HepG2 (cell line): ENCODE results near the gene MLXIPL. TPM values are rescaled to one million over a fixed set of nuclear protein-coding genes. Genes with fewer than 3 reads are reported as not detected.

Experiments
- ARHGAP35 ChIP-seq: sonication (generic); formaldehyde crosslinking; IDR thresholded peaks from 2 replicates; pipeline ENCODE4 v1.9.0; 2022; ENCODE audit warnings: mild to moderate bottlenecking, inconsistent platforms, moderate library complexity, missing genetic modification reagents, borderline replicate concordance
- DMAP1 ChIP-seq: IDR thresholded peaks from 2 replicates; pipeline ENCODE4 v1.6.1; 2016
- EHMT2 ChIP-seq: fragments of 200-600 bp; sonication (generic); IDR thresholded peaks from 2 replicates; pipeline ENCODE4 v1.7.0; 2017; ENCODE audit warnings: antibody characterized with exemption, low read depth, low read length, borderline replicate concordance
- ELF1 ChIP-seq: sonication (generic); formaldehyde crosslinking; IDR thresholded peaks from 2 replicates; pipeline ENCODE4 v1.4.0; 2020; ENCODE audit warnings: missing genetic modification reagents
- FOXA1 ChIP-seq, 2 experiments: fragments of 450-650 bp in 1 of 2; sonication (generic) in 1 of 2; formaldehyde crosslinking in 1 of 2; IDR thresholded peaks; 2 replicates each; pipeline versions ENCODE4 v1.4.0 to v1.6.1; 2016 to 2020; ENCODE audit warnings: missing genetic modification reagents in 1 of 2
- HOXA3 ChIP-seq: sonication (generic); formaldehyde crosslinking; IDR thresholded peaks from 2 replicates; pipeline ENCODE4 v1.5.0; 2020; ENCODE audit warnings: missing genetic modification reagents
- HOXA5 ChIP-seq: sonication (generic); formaldehyde crosslinking; IDR thresholded peaks from 2 replicates; pipeline ENCODE4 v1.4.0; 2020; ENCODE audit warnings: missing genetic modification reagents
- HOXA7 ChIP-seq: sonication (generic); formaldehyde crosslinking; IDR thresholded peaks from 2 replicates; pipeline ENCODE4 v1.8.1; 2022; ENCODE audit warnings: mild to moderate bottlenecking, missing genetic modification reagents, moderate library complexity
- IKZF1 ChIP-seq: fragments of 450-650 bp; IDR thresholded peaks from 2 replicates; pipeline ENCODE4 v1.7.1; 2016
- KMT2A ChIP-seq: sonication (generic); formaldehyde crosslinking; IDR thresholded peaks from 2 replicates; pipeline ENCODE4 v1.4.0; 2020; ENCODE audit warnings: missing genetic modification reagents
- MXD4 ChIP-seq: IDR thresholded peaks from 2 replicates; pipeline ENCODE4 v1.6.1; 2016; ENCODE audit warnings: mild to moderate bottlenecking, missing biosample characterization, missing genetic modification reagents
- MYNN ChIP-seq: sonication (generic); formaldehyde crosslinking; IDR thresholded peaks from 2 replicates; pipeline ENCODE4 v1.4.0; 2020; ENCODE audit warnings: mild to moderate bottlenecking, low read depth, missing genetic modification reagents
- NCOA1 ChIP-seq: sonication (generic); formaldehyde crosslinking; IDR thresholded peaks from 2 replicates; pipeline ENCODE4 v1.9.0; 2021; ENCODE audit warnings: missing genetic modification reagents
- PHB2 ChIP-seq: fragments of 450-650 bp; IDR thresholded peaks from 2 replicates; pipeline ENCODE4 v1.6.1; 2018; ENCODE audit not compliant: partially characterized antibody
- SNRNP70 ChIP-seq: fragments of 200-400 bp; formaldehyde crosslinking; IDR thresholded peaks from 2 replicates; pipeline ENCODE4 v1.6.1; 2017; ENCODE audit warnings: mild to moderate bottlenecking, low read depth, low read length, moderate library complexity
- ZBTB1 ChIP-seq: sonication (generic); formaldehyde crosslinking; IDR thresholded peaks from 2 replicates; pipeline ENCODE4 v1.4.0; 2020; ENCODE audit warnings: missing genetic modification reagents, borderline replicate concordance
- ZKSCAN8 ChIP-seq: IDR thresholded peaks from 2 replicates; pipeline ENCODE4 v1.6.1; 2016; ENCODE audit warnings: borderline replicate concordance, missing genetic modification reagents, missing compliant biosample characterization
- ZNF24 ChIP-seq: fragments of 450-650 bp; IDR thresholded peaks from 2 replicates; pipeline ENCODE4 v1.6.1; 2017; ENCODE audit warnings: antibody characterized with exemption, mild to moderate bottlenecking
- ZNF674 ChIP-seq: sonication (generic); formaldehyde crosslinking; IDR thresholded peaks from 2 replicates; pipeline ENCODE4 v1.5.0; 2020; ENCODE audit warnings: low read depth, mild to moderate bottlenecking, missing genetic modification reagents
- ZNF724P ChIP-seq: sonication (generic); formaldehyde crosslinking; IDR thresholded peaks from 2 replicates; pipeline ENCODE4 v1.8.0; 2022; ENCODE audit warnings: missing genetic modification reagents, borderline replicate concordance
- ZNF792 ChIP-seq: IDR thresholded peaks from 2 replicates; pipeline ENCODE4 v1.6.1; 2016
- ZNF850 ChIP-seq: sonication (generic); formaldehyde crosslinking; conservative IDR thresholded peaks from 2 replicates; pipeline ENCODE4 v1.9.0; 2021; ENCODE audit warnings: mild to moderate bottlenecking, missing genetic modification reagents
- polyA plus RNA-seq, 8 experiments: library from polyadenylated mRNA; depleted of rRNA in 3 of 8; stranded (reverse) in 7 of 8; unstranded in 1 of 8; fragments of >200 nt; fragmentation: Illumina TruSeq in 4 of 8; extraction: Trizol in 4 of 8; gene quantifications; 2 replicates each; pipeline versions ENCODE4 v1.2.1 to v1.2.3, GENCODE V29; 2011 to 2016; ENCODE audit warnings: low read depth in 4 of 8, missing spikeins in 1 of 8, mixed read lengths in 1 of 8; ENCODE audit not compliant: insufficient read depth in 1 of 8
- total RNA-seq, 5 experiments: library from RNA; depleted of rRNA; stranded (reverse); fragments of >200 nt; fragmentation: Illumina TruSeq; extraction: Trizol; gene quantifications; 2 replicates each; pipeline ENCODE4 v1.2.3, GENCODE V29; 2016; ENCODE audit warnings: low read depth in 1 of 5
- TF ChIP-seq, protein P1 (sequence below): sonication (generic); formaldehyde crosslinking; IDR thresholded peaks from 2 replicates; pipeline ENCODE4 v1.4.0; 2020; ENCODE audit warnings: missing genetic modification reagents
- TF ChIP-seq, protein P2 (sequence below): sonication (generic); formaldehyde crosslinking; IDR thresholded peaks from 2 replicates; pipeline ENCODE4 v1.4.0; 2020; ENCODE audit warnings: missing genetic modification reagents
- TF ChIP-seq, protein P3 (sequence below): IDR thresholded peaks from 2 replicates; pipeline ENCODE4 v1.6.1; 2018; ENCODE audit warnings: missing genetic modification reagents
- TF ChIP-seq, protein P4 (sequence below): sonication (generic); formaldehyde crosslinking; IDR thresholded peaks from 2 replicates; pipeline ENCODE4 v1.9.0; 2021; ENCODE audit warnings: missing genetic modification reagents, borderline replicate concordance

Gene MLXIPL
- total and polyA plus RNA-seq, 2 of the 13 experiments (the other 11 are each of a cell fraction or from before 2014, with no cell fraction given) = 51.6 to 60.1 TPM

DNA sequence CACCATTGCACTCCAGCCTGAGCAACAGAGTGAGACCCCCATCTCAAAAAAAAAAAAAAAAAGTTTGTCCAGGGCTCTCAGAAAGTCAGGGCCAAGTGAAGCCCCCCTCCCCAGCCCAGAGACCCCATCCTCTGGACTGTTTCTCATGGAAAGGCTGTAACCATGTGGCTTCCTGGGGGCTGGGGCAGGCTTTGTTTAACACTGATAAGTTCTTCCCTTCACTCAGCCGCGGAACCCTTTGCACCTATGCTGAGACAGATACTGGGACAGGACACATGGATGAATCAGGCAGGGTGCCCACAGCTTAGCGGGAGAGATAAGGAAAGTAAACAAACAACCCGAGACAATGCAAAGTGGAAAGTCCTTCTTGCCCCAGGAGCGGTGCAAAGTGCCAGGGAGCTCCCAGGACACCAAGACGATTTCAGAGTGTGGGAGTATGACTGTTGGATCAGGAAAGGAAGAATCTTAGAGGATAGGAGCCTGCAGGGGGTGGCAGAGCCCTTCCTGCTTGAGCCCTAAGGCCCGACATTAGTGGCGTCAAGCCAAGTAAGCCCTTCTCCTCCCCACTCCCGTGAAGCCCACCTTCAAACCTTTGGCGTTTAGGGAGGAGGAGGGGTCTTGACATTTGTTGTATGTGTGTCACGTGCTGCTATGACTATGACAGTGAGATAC lies 11.6 kb downstream of the MLXIPL start (continued):
- TF ChIP-seq, protein P1, sequence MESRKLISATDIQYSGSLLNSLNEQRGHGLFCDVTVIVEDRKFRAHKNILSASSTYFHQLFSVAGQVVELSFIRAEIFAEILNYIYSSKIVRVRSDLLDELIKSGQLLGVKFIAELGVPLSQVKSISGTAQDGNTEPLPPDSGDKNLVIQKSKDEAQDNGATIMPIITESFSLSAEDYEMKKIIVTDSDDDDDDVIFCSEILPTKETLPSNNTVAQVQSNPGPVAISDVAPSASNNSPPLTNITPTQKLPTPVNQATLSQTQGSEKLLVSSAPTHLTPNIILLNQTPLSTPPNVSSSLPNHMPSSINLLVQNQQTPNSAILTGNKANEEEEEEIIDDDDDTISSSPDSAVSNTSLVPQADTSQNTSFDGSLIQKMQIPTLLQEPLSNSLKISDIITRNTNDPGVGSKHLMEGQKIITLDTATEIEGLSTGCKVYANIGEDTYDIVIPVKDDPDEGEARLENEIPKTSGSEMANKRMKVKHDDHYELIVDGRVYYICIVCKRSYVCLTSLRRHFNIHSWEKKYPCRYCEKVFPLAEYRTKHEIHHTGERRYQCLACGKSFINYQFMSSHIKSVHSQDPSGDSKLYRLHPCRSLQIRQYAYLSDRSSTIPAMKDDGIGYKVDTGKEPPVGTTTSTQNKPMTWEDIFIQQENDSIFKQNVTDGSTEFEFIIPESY = peak; percentile 81
- no peak; the same call in 1 of the 2 replicates for TF ChIP-seq EHMT2
- TF ChIP-seq, protein P2, sequence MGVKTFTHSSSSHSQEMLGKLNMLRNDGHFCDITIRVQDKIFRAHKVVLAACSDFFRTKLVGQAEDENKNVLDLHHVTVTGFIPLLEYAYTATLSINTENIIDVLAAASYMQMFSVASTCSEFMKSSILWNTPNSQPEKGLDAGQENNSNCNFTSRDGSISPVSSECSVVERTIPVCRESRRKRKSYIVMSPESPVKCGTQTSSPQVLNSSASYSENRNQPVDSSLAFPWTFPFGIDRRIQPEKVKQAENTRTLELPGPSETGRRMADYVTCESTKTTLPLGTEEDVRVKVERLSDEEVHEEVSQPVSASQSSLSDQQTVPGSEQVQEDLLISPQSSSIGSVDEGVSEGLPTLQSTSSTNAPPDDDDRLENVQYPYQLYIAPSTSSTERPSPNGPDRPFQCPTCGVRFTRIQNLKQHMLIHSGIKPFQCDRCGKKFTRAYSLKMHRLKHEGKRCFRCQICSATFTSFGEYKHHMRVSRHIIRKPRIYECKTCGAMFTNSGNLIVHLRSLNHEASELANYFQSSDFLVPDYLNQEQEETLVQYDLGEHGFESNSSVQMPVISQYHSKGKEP (CRISPR knock-in tag) = no peak
- peak; percentile 93 for TF ChIP-seq MXD4 (CRISPR knock-in tag)
- peak; percentile 91 for TF ChIP-seq HOXA3
- TF ChIP-seq NCOA1 (CRISPR knock-in tag) = peak; percentile 90; the same call in 1 of the 2 replicates
- TF ChIP-seq ZNF850 (CRISPR knock-in tag) = no peak
- TF ChIP-seq FOXA1 (IDR thresholded peaks at IDR 0.05) = peak; percentile 9; the same call in 1 of the 2 replicates
- peak; percentile 98 for TF ChIP-seq FOXA1 (CRISPR knock-in tag; IDR thresholded peaks at IDR 0.05)
- TF ChIP-seq PHB2 = no peak
- TF ChIP-seq ELF1 (CRISPR knock-in tag) = peak; percentile 53
- no peak for TF ChIP-seq KMT2A (CRISPR knock-in tag)
- TF ChIP-seq DMAP1 (CRISPR knock-in tag) = peak; percentile 88
- no peak for TF ChIP-seq HOXA5
- no peak for TF ChIP-seq HOXA7 (CRISPR knock-in tag)
- TF ChIP-seq ZNF724P (CRISPR knock-in tag) = 0 out of 2 replicates have a peak, but pooled peaks have one; percentile 46
- TF ChIP-seq ZNF24 = no peak
- TF ChIP-seq SNRNP70 = no peak
- no peak for TF ChIP-seq ARHGAP35
- TF ChIP-seq, protein P3, sequence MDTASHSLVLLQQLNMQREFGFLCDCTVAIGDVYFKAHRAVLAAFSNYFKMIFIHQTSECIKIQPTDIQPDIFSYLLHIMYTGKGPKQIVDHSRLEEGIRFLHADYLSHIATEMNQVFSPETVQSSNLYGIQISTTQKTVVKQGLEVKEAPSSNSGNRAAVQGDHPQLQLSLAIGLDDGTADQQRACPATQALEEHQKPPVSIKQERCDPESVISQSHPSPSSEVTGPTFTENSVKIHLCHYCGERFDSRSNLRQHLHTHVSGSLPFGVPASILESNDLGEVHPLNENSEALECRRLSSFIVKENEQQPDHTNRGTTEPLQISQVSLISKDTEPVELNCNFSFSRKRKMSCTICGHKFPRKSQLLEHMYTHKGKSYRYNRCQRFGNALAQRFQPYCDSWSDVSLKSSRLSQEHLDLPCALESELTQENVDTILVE (CRISPR knock-in tag) = peak; percentile 68
- TF ChIP-seq IKZF1 = no peak
- TF ChIP-seq, protein P4, sequence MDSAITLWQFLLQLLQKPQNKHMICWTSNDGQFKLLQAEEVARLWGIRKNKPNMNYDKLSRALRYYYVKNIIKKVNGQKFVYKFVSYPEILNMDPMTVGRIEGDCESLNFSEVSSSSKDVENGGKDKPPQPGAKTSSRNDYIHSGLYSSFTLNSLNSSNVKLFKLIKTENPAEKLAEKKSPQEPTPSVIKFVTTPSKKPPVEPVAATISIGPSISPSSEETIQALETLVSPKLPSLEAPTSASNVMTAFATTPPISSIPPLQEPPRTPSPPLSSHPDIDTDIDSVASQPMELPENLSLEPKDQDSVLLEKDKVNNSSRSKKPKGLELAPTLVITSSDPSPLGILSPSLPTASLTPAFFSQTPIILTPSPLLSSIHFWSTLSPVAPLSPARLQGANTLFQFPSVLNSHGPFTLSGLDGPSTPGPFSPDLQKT = no peak
- no peak for TF ChIP-seq ZNF674 (CRISPR knock-in tag)
- TF ChIP-seq ZKSCAN8 (CRISPR knock-in tag) = peak; percentile 84
- peak; percentile 86; the same call in 1 of the 2 replicates for TF ChIP-seq ZNF792 (CRISPR knock-in tag)
- no peak for TF ChIP-seq MYNN (CRISPR knock-in tag)
- 0 out of 2 replicates have a peak, but pooled peaks have one; percentile 13 for TF ChIP-seq ZBTB1 (CRISPR knock-in tag)
